CD4-positive, alpha-beta T cell (primary cell): ENCODE measurements around the gene PIM2. TPM values are rescaled to one million over a fixed set of nuclear protein-coding genes. Genes with fewer than 3 reads are reported as not detected.

Source experiments
- ATAC-seq: fragments of 200-7000 bp; cut with Tn5 transposase; one replicate; pipeline ENCODE4 v1.10.0; 2022; ENCODE audit warnings: mild to moderate bottlenecking; ENCODE audit not compliant: poor library complexity
- CTCF ChIA-PET: fragments of 350-600 bp; sonication (Branson Sonifier 250); formaldehyde crosslinking; loops from one replicate; lab custom pipeline; 2021; ENCODE audit warnings: antibody characterized with exemption, inconsistent platforms; lab: Charles Lee
- POLR2A ChIA-PET: fragments of 350-600 bp; sonication (Branson Sonifier 250); formaldehyde crosslinking; loops from one replicate; lab custom pipeline; 2021; ENCODE audit warnings: antibody characterized with exemption, inconsistent platforms; lab: Charles Lee
- DNase-seq, 14 experiments: peaks; one replicate each; pipeline ENCODE4 v3.0.0-alpha.2; 2013 to 2020; ENCODE audit warnings: mixed read lengths in 2 of 14
- H3K27ac ChIP-seq, 2 donors: one replicate each; pipeline versions ENCODE4 v1.5.1 to v1.7.0; 2013; ENCODE audit warnings: low read length in 2 of 2, low read depth in 1 of 2, mild to moderate bottlenecking in 1 of 2
- H3K27me3 ChIP-seq, 2 experiments: 1 replicate in 1 of 2; 2 replicates in 1 of 2; pipeline versions ENCODE4 v1.6.1 to v1.7.0; 2013; ENCODE audit warnings: low read length in 2 of 2, control low read depth in 1 of 2, mild to moderate bottlenecking in 1 of 2, moderate library complexity in 1 of 2; ENCODE audit not compliant: insufficient read depth in 2 of 2, control insufficient read depth in 1 of 2
- H3K36me3 ChIP-seq: one replicate; pipeline ENCODE4 v1.6.1; 2013; ENCODE audit warnings: low read length, control low read depth; ENCODE audit not compliant: insufficient read depth
- H3K4me1 ChIP-seq: one replicate; pipeline ENCODE4 v1.6.1; 2013; ENCODE audit warnings: low read length, control low read depth; ENCODE audit not compliant: insufficient read depth
- H3K4me3 ChIP-seq: one replicate; pipeline ENCODE4 v1.5.1; 2013; ENCODE audit warnings: mild to moderate bottlenecking, low read length, moderate library complexity
- H3K9me3 ChIP-seq, 2 experiments: 1 replicate in 1 of 2; 2 replicates in 1 of 2; pipeline versions ENCODE4 v1.6.1 to v1.7.0; 2013; ENCODE audit warnings: low read length in 2 of 2, mild to moderate bottlenecking in 2 of 2, control low read depth in 1 of 2, moderate library complexity in 1 of 2; ENCODE audit not compliant: control insufficient read depth in 1 of 2, insufficient read depth in 1 of 2
- H3K27ac Mint-ChIP-seq: one replicate; pipeline ENCODE4 v1.8.0; 2020; ENCODE audit warnings: mixed read lengths
- H3K27me3 Mint-ChIP-seq: one replicate; pipeline ENCODE4 v1.8.0; 2021; ENCODE audit warnings: mixed read lengths
- H3K36me3 Mint-ChIP-seq: one replicate; pipeline ENCODE4 v1.8.0; 2021; ENCODE audit warnings: low read depth, mixed read lengths
- H3K4me1 Mint-ChIP-seq: one replicate; pipeline ENCODE4 v1.8.0; 2021; ENCODE audit warnings: low read depth, mixed read lengths
- H3K4me3 Mint-ChIP-seq: one replicate; pipeline ENCODE4 v1.8.0; 2020; ENCODE audit warnings: mild to moderate bottlenecking, mixed read lengths
- H3K9me3 Mint-ChIP-seq: one replicate; pipeline ENCODE4 v1.8.0; 2020; ENCODE audit warnings: mixed read lengths
- intact Hi-C, 2 experiments: fragments of 100-400 bp; cut with DNase I in 1 of 2; cut with micrococcal nuclease in 1 of 2; formaldehyde crosslinking; loops; one replicate each; pipeline versions ENCODE4 v1.15.1 to v1.9.0; 2023 to 2025; cut with DNase I, micrococcal nuclease
- total RNA-seq, 174 experiments: library from RNA in 2 of 174; stranded (reverse) in 2 of 174; gene quantifications; one replicate each; pipeline ENCODE4 v1.2.3 and lab custom pipeline; 2021 to 2026
- TF ChIP-seq, protein P1 (sequence below): fragments of 200-600 bp; IDR thresholded peaks from one replicate; pipeline ENCODE4 v1.8.0; 2022; ENCODE audit warnings: antibody characterized with exemption, mild to moderate bottlenecking

Gene PIM2
- total RNA-seq, 2 experiments from 2014 or later = 212 to 225 TPM

DNA sequence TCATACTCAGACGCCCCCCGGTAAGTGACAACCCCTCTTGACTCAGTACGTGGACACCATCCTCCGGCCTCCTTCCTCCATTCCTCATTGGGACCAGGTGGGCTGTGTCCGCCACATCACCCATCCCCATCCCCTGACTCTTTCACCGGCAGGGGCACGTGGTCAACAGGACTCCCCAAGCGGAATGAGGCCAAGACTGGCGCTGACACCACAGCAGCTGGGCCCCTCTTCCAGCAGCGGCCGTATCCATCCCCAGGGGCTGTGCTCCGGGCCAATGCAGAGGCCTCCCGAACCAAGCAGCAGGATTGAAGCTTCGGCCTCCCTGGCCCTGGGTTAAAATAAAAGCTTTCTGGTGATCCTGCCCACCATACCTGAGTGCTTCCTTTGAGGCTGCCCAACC, 16.0 kb downstream of the PIM2 start:
- H3K36me3 Mint-ChIP-seq = peaks cover 33% of the 10 kb centered on the region
- ChIA-PET CTCF (no interaction called here), POLR2A (interaction anchor here (1.0 kb wide), 1 partner anchor 9 kb away, joined by 8 read pairs; the partner anchor contains the start of gene SLC35A2)
- H3K9me3 Mint-ChIP-seq = no peaks in the 10 kb centered on the region
- ATAC-seq = no peak
- TF ChIP-seq, protein P1, sequence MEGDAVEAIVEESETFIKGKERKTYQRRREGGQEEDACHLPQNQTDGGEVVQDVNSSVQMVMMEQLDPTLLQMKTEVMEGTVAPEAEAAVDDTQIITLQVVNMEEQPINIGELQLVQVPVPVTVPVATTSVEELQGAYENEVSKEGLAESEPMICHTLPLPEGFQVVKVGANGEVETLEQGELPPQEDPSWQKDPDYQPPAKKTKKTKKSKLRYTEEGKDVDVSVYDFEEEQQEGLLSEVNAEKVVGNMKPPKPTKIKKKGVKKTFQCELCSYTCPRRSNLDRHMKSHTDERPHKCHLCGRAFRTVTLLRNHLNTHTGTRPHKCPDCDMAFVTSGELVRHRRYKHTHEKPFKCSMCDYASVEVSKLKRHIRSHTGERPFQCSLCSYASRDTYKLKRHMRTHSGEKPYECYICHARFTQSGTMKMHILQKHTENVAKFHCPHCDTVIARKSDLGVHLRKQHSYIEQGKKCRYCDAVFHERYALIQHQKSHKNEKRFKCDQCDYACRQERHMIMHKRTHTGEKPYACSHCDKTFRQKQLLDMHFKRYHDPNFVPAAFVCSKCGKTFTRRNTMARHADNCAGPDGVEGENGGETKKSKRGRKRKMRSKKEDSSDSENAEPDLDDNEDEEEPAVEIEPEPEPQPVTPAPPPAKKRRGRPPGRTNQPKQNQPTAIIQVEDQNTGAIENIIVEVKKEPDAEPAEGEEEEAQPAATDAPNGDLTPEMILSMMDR = no peak
- peaks cover 9% of the 10 kb centered on the region for H3K4me1 Mint-ChIP-seq
- Histone ChIP-seq H3K27me3 (no peaks in the 10 kb centered on the region), H3K9me3 (no peaks in the 10 kb centered on the region), H3K4me1 (peaks cover 19% of the 10 kb centered on the region), H3K4me3 (no peak overlapping the region), H3K36me3 (peaks cover 56% of the 10 kb centered on the region), H3K27ac (no peak overlapping the region)
- no peaks in the 10 kb centered on the region for H3K27me3 Mint-ChIP-seq
- H3K4me3 Mint-ChIP-seq = no peak overlapping the region
- no peak overlapping the region for H3K27ac Mint-ChIP-seq
- no peak for DNase-seq
- intact Hi-C loops = no loop called here

DNA sequence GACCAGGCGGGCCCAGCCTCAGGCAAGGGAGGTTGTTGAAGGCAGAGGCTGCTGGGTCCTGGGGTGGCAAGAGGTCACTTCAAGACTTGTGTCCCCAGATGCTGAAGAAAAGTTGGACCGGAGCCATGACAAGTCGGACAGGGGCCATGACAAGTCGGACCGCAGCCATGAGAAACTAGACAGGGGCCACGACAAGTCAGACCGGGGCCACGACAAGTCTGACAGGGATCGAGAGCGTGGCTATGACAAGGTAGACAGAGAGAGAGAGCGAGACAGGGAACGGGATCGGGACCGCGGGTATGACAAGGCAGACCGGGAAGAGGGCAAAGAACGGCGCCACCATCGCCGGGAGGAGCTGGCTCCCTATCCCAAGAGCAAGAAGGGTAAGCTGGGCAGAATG, 16.7 kb downstream of the PIM2 start:
- no peak for DNase-seq
- intact Hi-C loops = no loop called here
- CTCF ChIA-PET = no interaction called here
- Histone ChIP-seq H3K27ac (no peak overlapping the region), H3K9me3 (no peaks in the 10 kb centered on the region), H3K27me3 (no peaks in the 10 kb centered on the region), H3K4me3 (no peak overlapping the region), H3K4me1 (peaks cover 19% of the 10 kb centered on the region), H3K36me3 (peaks cover 56% of the 10 kb centered on the region)
- H3K27me3 Mint-ChIP-seq = no peaks in the 10 kb centered on the region
- TF ChIP-seq, protein P1 = no peak
- H3K36me3 Mint-ChIP-seq = peaks cover 39% of the 10 kb centered on the region
- no peak for ATAC-seq
- no peak overlapping the region for H3K27ac Mint-ChIP-seq
- H3K4me1 Mint-ChIP-seq = peaks cover 12% of the 10 kb centered on the region
- POLR2A ChIA-PET = no interaction called here
- no peak overlapping the region for H3K4me3 Mint-ChIP-seq
- H3K9me3 Mint-ChIP-seq = no peaks in the 10 kb centered on the region

DNA sequence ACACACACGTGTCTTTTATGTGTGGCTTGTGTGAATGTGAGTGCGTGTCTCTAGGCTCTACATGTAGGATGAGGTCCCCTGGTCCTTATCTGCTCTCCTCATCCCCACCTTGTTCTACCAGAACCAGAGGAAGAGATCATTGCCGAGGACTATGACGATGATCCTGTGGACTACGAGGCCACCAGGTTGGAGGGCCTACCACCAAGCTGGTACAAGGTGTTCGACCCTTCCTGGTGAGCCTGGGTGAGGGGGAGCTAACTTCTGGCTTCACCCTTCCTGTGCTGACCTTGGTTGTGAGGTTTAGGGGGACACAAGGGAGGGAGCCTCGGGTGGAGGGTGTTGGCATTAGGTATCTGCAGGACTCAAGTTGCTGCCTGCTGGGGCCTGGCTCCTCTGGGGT, 17.8 kb downstream of the PIM2 start:
- intact Hi-C loops = no loop called here
- Mint-ChIP-seq H3K4me1 (peaks cover 20% of the 10 kb centered on the region), H3K27me3 (no peaks in the 10 kb centered on the region), H3K4me3 (no peak overlapping the region), H3K36me3 (peaks cover 44% of the 10 kb centered on the region), H3K27ac (no peak overlapping the region), H3K9me3 (no peaks in the 10 kb centered on the region)
- no peak overlapping the region for H3K4me3 ChIP-seq
- no peak overlapping the region for H3K27ac ChIP-seq
- peaks cover 50% of the 10 kb centered on the region for H3K36me3 ChIP-seq
- TF ChIP-seq, protein P1 = no peak
- peaks cover 28% of the 10 kb centered on the region for H3K4me1 ChIP-seq
- ChIA-PET POLR2A (interaction anchor here (1.0 kb wide), 1 partner anchor 10 kb away, joined by 3 read pairs; no protein-coding TSS in a partner anchor), CTCF (no interaction called here)
- DNase-seq = no peak
- ATAC-seq = no peak
- H3K9me3 ChIP-seq = no peaks in the 10 kb centered on the region
- no peaks in the 10 kb centered on the region for H3K27me3 ChIP-seq
